Endodermal cell (in vitro differentiated cells): ENCODE results near the gene PRLHR. TPM values are rescaled to one million over a fixed set of nuclear protein-coding genes. Genes with fewer than 3 reads are reported as not detected.
"Not testable (repeated sequence)": the region's sequence is repeated elsewhere in the genome, so short reads cannot be mapped to it uniquely, and the experiment has no call there.

ENCODE experiments used
- DNase-seq: peaks from one replicate; pipeline ENCODE4 v3.0.0-alpha.2; 2017
- H3K27ac ChIP-seq: 2 replicates; pipeline ENCODE4 v1.5.1; 2013; ENCODE audit warnings: mild to moderate bottlenecking, low read depth, low read length, moderate library complexity
- H3K27me3 ChIP-seq: 2 replicates; pipeline ENCODE4 v1.6.1; 2013; ENCODE audit warnings: mild to moderate bottlenecking, low read length, moderate library complexity; ENCODE audit not compliant: insufficient read depth, control insufficient read depth, poor library complexity, severe bottlenecking
- H3K36me3 ChIP-seq: 2 replicates; pipeline ENCODE4 v1.7.0; 2013; ENCODE audit warnings: mild to moderate bottlenecking, low read length, moderate library complexity; ENCODE audit not compliant: control insufficient read depth, insufficient read depth
- H3K4me1 ChIP-seq: one replicate; pipeline ENCODE4 v1.7.0; 2013; ENCODE audit warnings: low read length; ENCODE audit not compliant: control insufficient read depth, insufficient read depth
- H3K4me3 ChIP-seq: 2 replicates; pipeline ENCODE4 v1.5.1; 2013; ENCODE audit warnings: mild to moderate bottlenecking, low read length, moderate library complexity
- H3K9ac ChIP-seq: 2 replicates; pipeline ENCODE4 v1.6.1; 2013; ENCODE audit warnings: mild to moderate bottlenecking, low read length, moderate library complexity; ENCODE audit not compliant: poor library complexity, severe bottlenecking; ENCODE audit errors: extremely low read depth
- H3K9me3 ChIP-seq: 2 replicates; pipeline ENCODE4 v1.6.1; 2013; ENCODE audit warnings: mild to moderate bottlenecking, low read length, moderate library complexity; ENCODE audit not compliant: control insufficient read depth
- H3K27ac Mint-ChIP-seq: 2 replicates; pipeline ENCODE4 v1.8.0; 2020; ENCODE audit warnings: mixed read lengths
- H3K27me3 Mint-ChIP-seq: 2 replicates; pipeline ENCODE4 v1.8.0; 2021; ENCODE audit warnings: mild to moderate bottlenecking, mixed read lengths; ENCODE audit not compliant: insufficient read depth
- H3K36me3 Mint-ChIP-seq: 2 replicates; pipeline ENCODE4 v1.8.0; 2020; ENCODE audit warnings: low read depth, mixed read lengths
- H3K4me1 Mint-ChIP-seq: 2 replicates; pipeline ENCODE4 v1.8.0; 2020; ENCODE audit warnings: mixed read lengths
- H3K4me3 Mint-ChIP-seq: 2 replicates; pipeline ENCODE4 v1.8.0; 2020; ENCODE audit warnings: mild to moderate bottlenecking, moderate library complexity, mixed read lengths
- H3K9me3 Mint-ChIP-seq: 2 replicates; pipeline ENCODE4 v1.8.0; 2020; ENCODE audit warnings: mild to moderate bottlenecking, mixed read lengths
- CTCF ChIP-seq: fragments of 200-600 bp; sonication (generic); conservative IDR thresholded peaks from 2 replicates; pipeline ENCODE4 v1.5.0; 2021; ENCODE audit warnings: antibody characterized with exemption, mild to moderate bottlenecking
- WGBS, 2 experiments: methylation state at CpG; one replicate each; pipeline versions ENCODE4 v1.1.5 to v1.1.7; 2013; ENCODE audit warnings: missing lambda C conversion rate in 2 of 2, mixed read lengths in 1 of 2; ENCODE audit not compliant: insufficient coverage in 1 of 2, insufficient read length in 1 of 2; 5-methylcytosine and 5-hydroxymethylcytosine counted together
- total RNA-seq, 2 donors: library from RNA; stranded (reverse); fragmentation: NEBNext Ultra II Directional in 1 of 2; extraction: Animal tissue kit (Norgen Biotek cat#: 25700) in 1 of 2; gene quantifications; 2 replicates in 1 of 2; 3 replicates in 1 of 2; pipeline ENCODE4 v1.2.1, GENCODE V29; 2021

The PRLHR gene
- total RNA-seq, 2 donors from 2014 or later: not detected

DNA sequence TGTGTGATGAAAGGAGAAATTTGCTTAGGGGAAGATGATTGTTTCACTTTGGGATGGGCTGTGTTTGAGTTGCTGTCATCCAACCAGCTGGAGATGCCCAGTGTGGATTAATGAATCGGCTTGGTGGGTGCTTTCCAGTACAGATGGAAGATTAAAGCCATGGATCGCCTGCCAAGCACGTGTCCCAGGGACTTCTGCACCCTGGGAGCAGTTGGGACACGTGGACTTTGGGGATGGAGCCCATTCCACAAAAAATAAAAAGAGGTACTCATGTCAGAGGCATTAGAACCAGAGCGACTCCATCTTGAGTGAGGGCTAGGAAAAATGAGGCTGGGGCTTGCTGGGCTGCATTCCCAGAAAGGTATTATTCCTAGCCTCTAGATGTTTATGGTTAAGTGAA, 29.3 kb upstream of the PRLHR start:
- Histone ChIP-seq H3K9ac (no peak overlapping the region), H3K4me3 (no peak overlapping the region), H3K27me3 (no peaks in the 10 kb centered on the region), H3K36me3 (no peaks in the 10 kb centered on the region), H3K27ac (no peak overlapping the region), H3K9me3 (no peaks in the 10 kb centered on the region), H3K4me1 (no peaks in the 10 kb centered on the region)
- 77 to 88% methylated on average over 3 to 5 of the region's 5 CpGs for WGBS, 2 experiments
- no peak for TF ChIP-seq CTCF
- Mint-ChIP-seq H3K27ac (no peak overlapping the region), H3K4me3 (no peak overlapping the region), H3K9me3 (no peaks in the 10 kb centered on the region), H3K36me3 (no peaks in the 10 kb centered on the region), H3K27me3 (peaks cover 17% of the 10 kb centered on the region), H3K4me1 (no peaks in the 10 kb centered on the region)
- no peak for DNase-seq

DNA sequence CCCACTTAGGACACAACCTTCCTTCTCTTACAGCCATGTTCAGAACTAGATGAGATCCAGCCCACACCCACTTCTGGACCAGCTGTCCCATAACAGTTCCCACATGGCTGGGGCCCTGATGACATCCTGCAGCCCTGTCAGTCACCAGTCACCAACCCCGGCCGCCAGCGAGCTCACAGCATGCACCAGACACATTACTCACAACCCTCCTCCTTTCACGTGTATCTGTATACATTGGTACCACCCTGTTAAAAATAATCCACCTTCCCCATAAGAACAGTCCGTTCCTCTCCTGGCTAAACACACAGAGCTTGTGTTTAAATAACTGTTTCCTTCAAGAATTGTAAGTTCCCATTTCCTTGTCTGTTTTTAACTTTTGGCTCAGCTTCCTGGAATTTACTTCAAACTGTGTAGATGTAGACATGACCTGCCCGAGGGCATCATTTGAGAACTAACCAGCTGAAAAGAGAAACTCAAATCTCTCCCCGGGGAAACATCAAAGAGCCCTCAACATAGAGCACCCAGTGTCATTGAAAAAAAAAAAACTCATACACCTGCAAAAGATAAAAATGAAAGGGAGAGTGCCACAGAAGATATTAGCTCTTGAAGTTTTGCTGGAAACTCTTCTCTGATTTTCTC, 26.0 kb upstream of the PRLHR start:
- H3K36me3 ChIP-seq: no peaks in the 10 kb centered on the region
- Mint-ChIP-seq H3K4me3 (no peak overlapping the region), H3K27me3 (peaks cover 19% of the 10 kb centered on the region), H3K27ac (no peak overlapping the region), H3K36me3 (no peaks in the 10 kb centered on the region), H3K4me1 (no peaks in the 10 kb centered on the region), H3K9me3 (peaks cover 2% of the 10 kb centered on the region)
- DNase-seq: no peak
- no peaks in the 10 kb centered on the region for H3K9me3 ChIP-seq
- H3K27ac ChIP-seq: no peak overlapping the region
- WGBS, 2 experiments: 80 to 84% methylated on average over 1 to 7 of the region's 7 CpGs
- H3K4me1 ChIP-seq: no peaks in the 10 kb centered on the region
- H3K4me3 ChIP-seq: no peak overlapping the region
- TF ChIP-seq CTCF: no peak
- H3K9ac ChIP-seq: no peak overlapping the region
- H3K27me3 ChIP-seq: no peaks in the 10 kb centered on the region

- not testable (repeated sequence) for H3K4me1 ChIP-seq, H3K27me3 ChIP-seq, H3K4me3 ChIP-seq, DNase-seq, H3K9me3 Mint-ChIP-seq, H3K4me3 Mint-ChIP-seq, H3K4me1 Mint-ChIP-seq, H3K36me3 ChIP-seq, H3K36me3 Mint-ChIP-seq, H3K27ac ChIP-seq, H3K27ac Mint-ChIP-seq, H3K9ac ChIP-seq, H3K9me3 ChIP-seq
- peaks cover 14% of the 10 kb centered on the region for H3K27me3 Mint-ChIP-seq
- WGBS, 2 experiments: 88 to 89% methylated on average over 4 of the region's 4 CpGs
Measured at GRCh38 chr10:118613863-118614262, 18.4 kb upstream of the PRLHR start.

DNA sequence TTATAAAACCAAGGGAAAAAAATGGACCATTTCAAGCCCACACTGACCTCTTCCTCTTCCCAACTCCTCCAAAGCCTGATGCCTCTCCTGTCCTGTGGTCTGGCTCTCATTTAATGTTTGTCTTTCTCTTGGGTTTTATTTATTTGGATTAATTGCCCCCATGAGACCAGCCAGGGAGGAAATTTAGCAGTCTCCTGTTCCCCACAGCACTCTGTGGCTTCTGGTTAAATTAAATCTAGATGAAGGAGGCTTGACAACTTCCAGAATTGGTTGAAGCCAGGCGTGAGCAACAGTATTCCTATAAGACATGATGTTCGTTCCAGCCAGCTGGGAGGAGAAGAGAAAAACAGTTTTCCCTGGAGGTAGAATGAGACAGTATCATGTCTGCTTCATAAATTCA, 15.1 kb upstream of the PRLHR start:
- Mint-ChIP-seq H3K4me3 (no peak overlapping the region), H3K4me1 (no peaks in the 10 kb centered on the region), H3K36me3 (no peaks in the 10 kb centered on the region), H3K9me3 (peaks cover 5% of the 10 kb centered on the region), H3K27ac (no peak overlapping the region), H3K27me3 (peaks cover 24% of the 10 kb centered on the region)
- H3K36me3 ChIP-seq: no peaks in the 10 kb centered on the region
- no peak for DNase-seq
- no peak overlapping the region for H3K9ac ChIP-seq
- H3K4me1 ChIP-seq: no peaks in the 10 kb centered on the region
- no peaks in the 10 kb centered on the region for H3K9me3 ChIP-seq
- no peak overlapping the region for H3K4me3 ChIP-seq
- peaks cover 13% of the 10 kb centered on the region for H3K27me3 ChIP-seq
- no peak for TF ChIP-seq CTCF
- no peak overlapping the region for H3K27ac ChIP-seq
- 84 to 100% methylated on average over 2 of the region's 2 CpGs for WGBS, 2 experiments
